Measurements from ENCODE around the gene OCIAD1. TPM values are rescaled to one million over a fixed set of nuclear protein-coding genes. Genes with fewer than 3 reads are reported as not detected.

The OCIAD1 gene
- total and polyA plus RNA-seq, 2 donors (not counting 1 experiment from before 2014, with no cell fraction given): 82.3 to 119 TPM

- ATAC-seq (ENCODE audit: low read depth): no peak
- H3K79me2 ChIP-seq (ENCODE audit: control insufficient read depth, insufficient read depth, low read length): no peaks in the 10 kb centered on the region
- H3K9me3 ChIP-seq (ENCODE audit: control extremely low read depth in 1 of 3, control insufficient read depth in 2 of 3, insufficient read depth in 1 of 3, low read length in 2 of 3): no peaks in the 10 kb centered on the region
- no peak overlapping the region for H3K27ac ChIP-seq (ENCODE audit: low read length in 2 of 2)
- H3K9ac ChIP-seq (ENCODE audit: low read length): no peak overlapping the region
- no peak for TF ChIP-seq CTCF (IDR thresholded peaks at IDR 0.05)
- no peak for TF ChIP-seq EZH2 (IDR thresholded peaks at IDR 0.05; ENCODE audit: borderline replicate concordance, insufficient read depth, low read depth, low read length, poor library complexity, severe bottlenecking)
- H3K4me3 ChIP-seq (ENCODE audit: control extremely low read depth in 1 of 5, extremely low read depth in 1 of 5, insufficient read depth in 1 of 5, low read depth in 2 of 5, low read length in 4 of 5): no peak overlapping the region
- Mint-ChIP-seq H3K4me1 (peaks cover 3% of the 10 kb centered on the region), H3K4me3 (no peak overlapping the region), H3K9me3 (ENCODE audit: insufficient read depth) (no peaks in the 10 kb centered on the region), H3K27ac (no peak overlapping the region), H3K27me3 (no peaks in the 10 kb centered on the region)
- intact Hi-C loops (cut with micrococcal nuclease): no loop called here
- H4K20me1 ChIP-seq (ENCODE audit: control insufficient read depth, insufficient read depth, low read length, poor library complexity, severe bottlenecking): no peaks in the 10 kb centered on the region
- 87% methylated on average over 3 of the region's 3 CpGs for WGBS (ENCODE audit: insufficient coverage)
- no peak overlapping the region for H2AFZ ChIP-seq (ENCODE audit: insufficient read depth, low read depth, low read length, poor library complexity, severe bottlenecking)
- H3K27me3 ChIP-seq (replicated peaks in 1 of 4; ENCODE audit: control extremely low read depth in 1 of 4, control insufficient read depth in 3 of 4, insufficient read depth in 4 of 4, low read length in 3 of 4): no peaks in the 10 kb centered on the region
- H3K4me1 ChIP-seq (ENCODE audit: control insufficient read depth in 2 of 2, insufficient read depth in 2 of 2, low read length in 2 of 2): peaks cover 0 to 8% of the 10 kb centered on the region in 2 donors
- ChIA-PET CTCF (no interaction called here), POLR2A (interaction anchor here (0.6 kb wide), 1 partner anchor 123 kb away, joined by 13 read pairs; no protein-coding TSS in a partner anchor)
- no peak overlapping the region for H3K4me2 ChIP-seq (replicated peaks; ENCODE audit: low read depth, low read length, poor library complexity, severe bottlenecking)
- no peaks in the 10 kb centered on the region for H3K36me3 ChIP-seq (replicated peaks in 1 of 2; ENCODE audit: control extremely low read depth in 1 of 2, control insufficient read depth in 1 of 2, extremely low read depth in 1 of 2, insufficient read depth in 2 of 2, low read length in 1 of 2)
- no peak for DNase-seq
Measured at GRCh38 chr4:48801016-48801715, 29.7 kb upstream of the OCIAD1 start.

- intact Hi-C loops (cut with micrococcal nuclease): no loop called here
- no peaks in the 10 kb centered on the region for H3K36me3 ChIP-seq (replicated peaks in 1 of 2; ENCODE audit: control extremely low read depth in 1 of 2, control insufficient read depth in 1 of 2, extremely low read depth in 1 of 2, insufficient read depth in 2 of 2, low read length in 1 of 2)
- H3K4me1 Mint-ChIP-seq: no peaks in the 10 kb centered on the region
- H3K4me3 ChIP-seq (ENCODE audit: control extremely low read depth in 1 of 5, extremely low read depth in 1 of 5, insufficient read depth in 1 of 5, low read depth in 2 of 5, low read length in 4 of 5): no peak overlapping the region
- POLR2A ChIA-PET: no interaction called here
- no peak overlapping the region for H3K4me2 ChIP-seq (replicated peaks; ENCODE audit: low read depth, low read length, poor library complexity, severe bottlenecking)
- no peak overlapping the region for H3K4me3 Mint-ChIP-seq
- no peaks in the 10 kb centered on the region for H4K20me1 ChIP-seq (ENCODE audit: control insufficient read depth, insufficient read depth, low read length, poor library complexity, severe bottlenecking)
- no peak overlapping the region for H3K27ac ChIP-seq (ENCODE audit: low read length in 2 of 2)
- TF ChIP-seq CTCF (IDR thresholded peaks at IDR 0.05) (no peak), EZH2 (IDR thresholded peaks at IDR 0.05; ENCODE audit: borderline replicate concordance, insufficient read depth, low read depth, low read length, poor library complexity, severe bottlenecking) (no peak)
- no peak for DNase-seq
- H3K4me1 ChIP-seq (ENCODE audit: control insufficient read depth in 2 of 2, insufficient read depth in 2 of 2, low read length in 2 of 2): no peaks in the 10 kb centered on the region
- H3K27ac Mint-ChIP-seq: no peak overlapping the region
- no peaks in the 10 kb centered on the region for H3K27me3 ChIP-seq (replicated peaks in 1 of 4; ENCODE audit: control extremely low read depth in 1 of 4, control insufficient read depth in 3 of 4, insufficient read depth in 4 of 4, low read length in 3 of 4)
- no peak for ATAC-seq (ENCODE audit: low read depth)
- H3K79me2 ChIP-seq (ENCODE audit: control insufficient read depth, insufficient read depth, low read length): no peaks in the 10 kb centered on the region
- H3K9me3 ChIP-seq (ENCODE audit: control extremely low read depth in 1 of 3, control insufficient read depth in 2 of 3, insufficient read depth in 1 of 3, low read length in 2 of 3): no peaks in the 10 kb centered on the region
- no peaks in the 10 kb centered on the region for H3K27me3 Mint-ChIP-seq
- H3K9ac ChIP-seq (ENCODE audit: low read length): no peak overlapping the region
- CTCF ChIA-PET: no interaction called here
- no peaks in the 10 kb centered on the region for H3K9me3 Mint-ChIP-seq (ENCODE audit: insufficient read depth)
- no peak overlapping the region for H2AFZ ChIP-seq (ENCODE audit: insufficient read depth, low read depth, low read length, poor library complexity, severe bottlenecking)
- WGBS (ENCODE audit: insufficient coverage): 97% methylated on average over 4 of the region's 8 CpGs
Measured at GRCh38 chr4:48804584-48805301, 26.1 kb upstream of the OCIAD1 start.

All from B cell (primary cell).